IPS-NIHi7 (cell line): Measurements from ENCODE around the gene BMPR2.
"Not testable (repeated sequence)": the region's sequence is repeated elsewhere in the genome, so short reads cannot be mapped to it uniquely, and the experiment has no call there.

Experiments used
- DNase-seq: peaks from one replicate; pipeline ENCODE4 v3.0.0; 2012; ENCODE audit warnings: mixed read lengths; ENCODE audit errors: extremely low spot score

The BMPR2 gene

DNA sequence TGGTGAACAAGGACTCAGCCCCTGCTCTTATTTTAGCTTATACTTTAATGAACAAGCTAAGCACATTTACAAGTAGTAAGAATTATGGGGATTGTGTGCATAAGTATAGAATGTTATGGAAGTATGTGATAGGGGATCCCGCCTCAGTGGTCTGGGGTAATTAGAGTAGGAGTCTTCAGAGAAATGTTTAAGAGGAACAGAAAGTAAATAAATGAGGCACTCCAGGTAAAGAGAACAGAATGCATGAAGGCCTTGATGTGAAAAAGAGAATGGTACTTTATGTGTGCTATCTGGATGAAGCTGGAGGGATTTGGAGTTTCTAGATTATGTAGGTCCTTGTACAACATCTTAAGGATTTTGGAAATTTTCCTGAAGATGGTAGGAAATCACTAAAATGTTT lies 76.6 kb downstream of the BMPR2 start:
- DNase-seq, result no peak

- no peak for DNase-seq
Observed at GRCh38 chr2:202454536-202454935, 78.4 kb downstream of the BMPR2 start.

GRCh38 chr2:202455114-202455513 lies 79.0 kb downstream of the BMPR2 start:
- no peak for DNase-seq

DNA sequence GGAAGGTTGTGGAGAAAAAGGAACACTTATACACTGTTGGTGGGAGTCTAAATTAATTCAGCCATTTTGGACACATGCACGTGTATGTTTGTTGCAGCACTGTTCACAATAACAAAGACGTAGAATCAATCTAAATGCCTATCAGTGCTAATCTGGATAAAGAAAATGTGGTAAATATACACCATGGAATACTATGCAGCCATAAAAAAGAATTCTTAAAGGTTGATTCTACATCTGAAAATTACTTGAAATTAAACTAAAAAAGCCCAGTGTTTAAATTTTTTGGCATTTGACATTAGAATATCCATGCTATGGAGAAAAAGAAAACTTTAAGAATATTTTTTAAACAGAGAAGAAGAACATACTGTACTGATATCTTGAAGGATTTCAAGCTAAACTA lies 84.0 kb downstream of the BMPR2 start:
- DNase-seq, result no peak

GRCh38 chr2:202479090-202479489 lies 103.0 kb downstream of the BMPR2 start:
- DNase-seq, result no peak

DNA sequence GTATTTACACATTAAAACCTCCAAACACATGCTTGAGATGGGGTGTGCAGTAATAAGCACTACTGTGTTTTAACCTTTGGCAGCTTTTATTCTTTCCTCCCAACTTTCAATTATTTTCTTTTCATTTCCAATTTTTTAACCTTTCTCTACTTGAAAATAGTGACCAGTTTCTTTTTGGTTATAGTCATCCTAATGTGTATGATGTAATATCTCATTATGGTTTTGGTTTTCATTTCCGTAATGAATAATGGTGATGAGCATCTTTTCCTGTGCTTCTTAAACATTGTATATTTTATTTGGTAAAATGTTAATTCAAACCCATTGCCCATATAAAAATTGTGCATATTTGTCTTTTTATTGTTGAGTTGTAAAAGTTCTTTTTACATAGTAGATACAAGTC lies 103.5 kb downstream of the BMPR2 start:
- DNase-seq, result no peak

- no peak for DNase-seq
Observed at GRCh38 chr2:202486351-202486750, 110.2 kb downstream of the BMPR2 start.

GRCh38 chr2:202488671-202489070 lies 112.5 kb downstream of the BMPR2 start:
- no peak for DNase-seq

DNA sequence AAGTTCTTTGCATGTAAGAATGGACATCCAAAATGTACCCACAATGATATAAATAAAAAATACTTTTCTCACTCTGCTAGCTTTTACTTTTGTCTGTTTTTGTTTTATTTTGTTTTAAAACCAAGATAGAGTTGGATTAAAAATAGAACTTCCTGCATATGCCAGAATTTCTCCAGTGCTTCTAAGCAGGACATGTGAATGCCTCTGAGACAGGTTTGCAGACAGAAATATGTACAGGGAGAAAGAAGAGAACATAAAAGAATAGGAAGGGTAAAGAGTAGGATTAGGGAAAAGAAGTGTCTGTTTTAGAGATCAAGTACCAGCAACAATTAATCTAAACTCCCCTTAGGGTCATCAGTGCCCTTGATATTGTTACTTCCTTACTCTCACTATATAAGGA lies 114.4 kb downstream of the BMPR2 start:
- DNase-seq, result no peak

- DNase-seq, result no peak
Observed at GRCh38 chr2:202491514-202491913, 115.4 kb downstream of the BMPR2 start.

DNA sequence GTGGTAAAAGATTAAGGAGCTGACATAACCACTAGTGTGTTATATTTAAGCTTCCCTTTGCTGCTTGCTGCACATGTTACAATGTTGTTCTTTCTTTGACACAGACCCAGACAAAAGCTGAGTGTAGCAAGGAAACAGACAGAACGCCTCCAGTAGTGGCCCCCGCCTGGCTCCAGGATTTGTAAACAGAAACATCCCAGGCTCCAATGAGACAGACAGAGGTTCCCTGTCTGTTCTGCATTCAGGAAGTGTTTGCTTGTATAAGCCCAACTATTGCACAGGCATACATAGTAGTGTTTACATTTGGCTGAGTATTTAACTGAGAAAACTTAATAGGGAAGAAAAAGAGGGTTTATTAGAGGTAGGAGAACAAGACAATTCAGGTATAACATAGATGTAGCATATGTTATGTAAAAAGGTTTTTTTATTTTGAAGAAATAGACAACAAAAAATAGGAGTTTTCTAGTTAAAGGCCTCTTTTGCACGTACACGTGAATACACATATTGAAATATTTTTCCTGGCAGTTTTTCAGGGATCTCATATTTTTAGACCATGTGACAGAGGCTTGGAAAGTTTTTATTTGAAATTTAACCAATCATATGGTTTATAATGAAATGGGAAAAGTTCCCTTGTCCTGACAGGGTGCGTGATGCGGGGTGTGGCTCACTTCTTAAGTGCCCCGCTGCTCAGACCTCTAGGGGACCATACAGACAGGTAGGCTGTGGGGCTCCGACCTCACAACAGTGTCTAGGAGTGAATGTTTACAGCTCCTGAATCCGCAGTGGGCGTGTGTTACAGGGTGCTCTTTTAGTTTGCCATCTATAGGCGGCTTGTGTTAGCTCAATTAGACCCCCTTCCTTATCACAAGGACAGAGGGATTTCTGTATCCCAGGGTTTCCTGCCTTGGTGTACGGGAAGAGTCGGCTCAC lies 118.4 kb downstream of the BMPR2 start:
- peak; percentile 26 for DNase-seq

DNA sequence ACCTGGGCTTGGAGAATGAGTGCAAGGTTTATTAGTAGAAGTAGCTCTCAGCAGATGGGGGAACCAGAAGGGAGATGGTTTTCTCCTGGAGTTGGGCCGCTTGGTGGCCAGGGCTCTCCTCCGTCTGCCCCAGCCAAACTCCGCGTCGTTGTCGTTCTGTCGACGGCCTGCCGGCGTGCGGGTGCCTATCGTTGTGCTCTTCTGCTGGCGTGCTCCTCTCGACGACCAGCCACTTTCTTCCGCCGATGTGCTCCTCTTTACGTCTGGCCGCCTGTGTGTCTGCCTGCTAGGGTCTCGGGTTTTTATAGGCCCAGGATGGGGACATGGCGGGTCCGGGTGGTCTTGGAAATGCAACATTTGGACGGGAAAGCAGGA lies 119.1 kb downstream of the BMPR2 start:
- no peak for DNase-seq

DNA sequence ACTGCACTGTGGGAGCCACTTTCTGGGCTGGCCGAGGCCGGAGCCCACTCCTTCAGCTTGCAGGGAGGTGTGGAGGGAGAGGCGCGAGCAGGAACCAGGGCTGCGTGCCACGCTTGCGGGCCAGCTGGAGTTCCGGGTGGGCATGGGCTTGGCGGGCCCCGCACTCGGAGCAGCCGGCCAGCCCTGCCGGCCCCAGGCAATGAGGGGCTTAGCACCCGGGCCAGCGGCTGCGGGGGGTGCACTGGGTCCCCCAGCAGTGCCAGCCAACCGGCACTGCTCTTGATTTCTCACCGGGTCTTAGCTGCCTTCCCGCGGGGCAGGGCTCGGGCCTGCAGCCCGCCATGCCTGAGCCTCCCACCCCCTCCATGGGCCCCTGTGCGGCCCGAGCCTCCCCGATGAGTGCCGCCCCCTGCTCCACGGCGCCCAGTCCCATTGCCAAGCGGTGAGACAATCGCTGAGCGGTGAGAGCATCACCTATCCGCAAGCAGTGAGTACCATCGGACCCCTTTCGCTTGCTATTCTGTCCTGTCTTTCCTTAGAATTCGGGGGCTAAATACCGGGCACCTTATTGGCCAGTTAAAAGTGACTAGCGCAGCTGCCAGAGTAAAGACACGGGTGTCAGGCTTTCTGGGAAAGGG lies 120.8 kb downstream of the BMPR2 start:
- DNase-seq, result not testable (repeated sequence)

DNA sequence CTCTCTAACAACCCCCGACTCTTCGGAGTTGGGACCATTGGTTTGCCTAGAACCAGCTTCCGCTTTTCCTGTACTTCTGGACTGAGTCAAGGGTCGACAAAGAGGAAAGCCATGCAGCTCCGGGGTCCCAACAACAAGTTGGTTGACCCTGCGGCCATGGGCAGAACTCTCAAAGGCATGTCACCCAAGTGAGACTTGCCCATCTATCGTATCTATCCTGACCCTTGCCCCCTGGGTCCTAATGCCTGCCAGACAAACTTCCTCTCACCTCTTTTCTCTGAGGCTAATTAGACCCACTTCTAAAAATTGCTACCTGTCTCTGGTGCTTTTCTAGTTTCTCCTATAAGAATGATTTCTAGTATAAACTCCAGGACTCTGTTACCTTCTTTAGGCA lies 121.3 kb downstream of the BMPR2 start:
- not testable (repeated sequence) for DNase-seq

DNA sequence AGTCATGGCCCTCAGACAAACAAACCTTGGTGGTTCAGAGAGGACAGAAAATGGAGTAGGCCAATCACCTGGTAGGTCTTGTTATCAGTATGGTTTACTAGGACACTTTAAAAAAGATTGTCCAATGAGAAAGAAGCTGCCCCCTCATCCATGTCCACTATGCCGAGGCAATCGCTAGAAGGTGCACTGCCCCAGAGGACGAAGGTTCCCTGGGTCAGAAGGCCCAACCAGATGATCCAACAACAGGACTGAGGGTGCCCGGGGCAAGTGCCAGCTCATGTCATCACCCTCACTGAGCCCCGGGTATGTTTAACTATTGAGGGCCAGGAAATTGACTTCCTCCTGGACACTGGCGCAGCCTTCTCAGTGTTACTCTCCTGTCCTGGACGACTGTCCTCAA lies 123.7 kb downstream of the BMPR2 start:
- not testable (repeated sequence) for DNase-seq

- DNase-seq, result not testable (repeated sequence)
Observed at GRCh38 chr2:202503276-202503675, 127.1 kb downstream of the BMPR2 start.

DNA sequence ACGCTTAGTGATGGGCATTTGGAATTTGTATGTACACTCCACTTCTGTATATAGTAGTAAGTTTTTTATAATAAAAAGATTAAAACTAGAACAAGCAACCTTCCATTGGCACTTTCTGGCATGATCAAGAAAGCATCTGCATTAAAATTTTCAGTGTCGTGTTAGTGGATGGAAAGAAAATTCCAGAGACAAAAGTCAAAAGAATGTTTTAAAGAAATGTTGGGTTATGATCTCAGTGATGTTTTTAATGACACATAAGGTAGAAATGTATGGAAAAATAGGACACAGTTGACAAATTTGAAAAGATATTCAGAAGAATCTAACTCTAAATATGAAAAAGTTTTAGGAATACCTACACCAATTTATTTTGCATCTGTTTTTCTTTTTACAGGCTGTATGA lies 132.6 kb downstream of the BMPR2 start:
- DNase-seq, result no peak

- no peak for DNase-seq
Observed at GRCh38 chr2:202510911-202511310, 134.8 kb downstream of the BMPR2 start.

DNA sequence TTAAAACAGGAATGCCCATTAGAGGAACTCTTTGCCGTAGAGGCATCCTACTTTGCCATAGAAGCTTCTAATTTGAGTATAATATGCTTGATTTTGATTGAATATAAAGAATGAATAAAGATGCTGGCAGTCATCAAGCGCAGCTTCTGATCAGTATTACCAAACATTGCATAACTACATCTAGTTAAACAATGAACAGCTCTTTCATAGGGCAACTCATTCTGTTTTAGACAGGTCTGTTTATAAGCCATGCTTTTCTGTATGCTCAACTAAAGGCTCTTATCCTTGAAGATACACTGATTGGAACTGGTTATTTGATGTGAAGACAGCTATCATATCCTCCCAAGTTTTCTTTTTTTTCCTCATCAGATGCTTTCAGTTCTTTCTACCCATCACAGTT lies 136.0 kb downstream of the BMPR2 start:
- no peak for DNase-seq

DNA sequence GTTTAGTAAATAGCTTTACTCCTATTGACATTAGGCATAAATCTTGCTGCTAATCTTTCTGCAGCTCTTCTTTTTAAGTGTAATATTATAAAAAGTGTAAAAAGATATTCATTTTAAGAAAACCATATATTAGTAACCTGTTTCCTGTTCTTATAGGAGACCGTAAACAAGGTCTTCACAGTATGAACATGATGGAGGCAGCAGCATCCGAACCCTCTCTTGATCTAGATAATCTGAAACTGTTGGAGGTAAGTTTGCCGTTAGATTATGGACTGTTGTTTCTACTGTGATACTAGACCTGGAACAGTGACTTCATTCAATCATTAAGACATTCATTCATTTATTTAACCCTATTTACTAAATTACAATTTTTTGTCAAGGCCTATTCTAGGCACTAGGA lies 138.6 kb downstream of the BMPR2 start:
- no peak for DNase-seq

DNA sequence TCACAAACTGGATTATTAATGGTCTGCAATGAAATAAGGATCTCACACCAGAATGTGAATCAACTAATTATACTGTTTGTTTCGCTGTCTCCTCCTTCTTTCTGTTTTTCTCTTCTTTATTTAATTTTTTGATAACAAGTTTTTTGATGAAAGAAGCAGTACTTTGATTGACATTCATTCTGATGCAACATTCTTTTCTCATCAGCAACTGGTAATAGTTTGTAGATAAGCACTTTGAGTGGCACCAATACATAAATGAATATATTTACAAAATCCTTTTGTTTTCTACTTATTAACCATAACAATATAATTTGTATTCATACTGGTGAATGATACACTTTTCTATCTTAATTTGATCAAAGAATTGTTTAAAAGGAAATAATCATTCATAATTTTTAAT lies 143.3 kb downstream of the BMPR2 start:
- DNase-seq, result no peak

DNA sequence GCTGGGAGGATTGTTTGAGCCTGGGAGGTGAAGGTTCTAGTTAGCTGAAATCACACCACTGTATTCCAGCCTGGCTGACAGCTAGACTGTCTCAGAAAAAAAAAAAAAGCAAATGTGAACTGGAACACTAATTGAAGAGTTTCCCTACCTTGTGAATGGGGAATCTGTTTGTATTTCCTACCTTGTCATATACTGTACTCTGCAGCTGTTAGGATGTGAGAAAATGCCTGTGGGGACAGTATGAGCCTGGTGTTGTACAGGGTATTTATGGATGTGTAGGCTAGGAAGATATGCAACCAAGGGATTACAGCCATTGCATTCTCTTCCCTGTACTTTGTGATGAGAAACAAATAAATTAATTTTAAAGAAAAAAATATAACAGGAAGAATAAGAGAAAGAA lies 145.3 kb downstream of the BMPR2 start:
- DNase-seq, result no peak

DNA sequence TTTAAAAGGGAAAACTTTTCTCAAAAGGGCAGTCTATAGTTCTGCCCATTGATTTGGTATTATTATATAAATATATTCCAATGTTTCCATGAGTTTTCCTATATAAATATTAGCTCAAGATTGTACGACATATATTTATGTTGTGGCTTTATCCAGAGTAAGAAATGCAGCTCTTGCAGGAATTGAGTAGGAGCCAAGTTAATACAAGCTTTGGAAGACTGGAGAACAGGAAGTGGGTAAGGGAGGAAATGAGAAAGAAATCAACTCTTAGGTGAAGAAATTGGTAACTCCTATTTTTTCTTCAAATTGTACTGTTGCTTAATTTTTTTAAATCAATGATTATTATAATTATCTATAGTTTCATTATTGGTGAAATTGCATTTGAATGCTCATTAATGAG lies 153.3 kb downstream of the BMPR2 start:
- DNase-seq, result no peak
